HL-60 (cell line): ENCODE measurements around the gene ERGIC3.

Experiments
- CTCF ChIP-seq: IDR thresholded peaks from one replicate; pipeline ENCODE4 v1.5.1; 2011; ENCODE audit warnings: low read length, control low read depth, inconsistent platforms; ENCODE audit not compliant: insufficient read depth
- GABPA ChIP-seq: IDR thresholded peaks from 2 replicates; pipeline ENCODE4 v1.6.1; 2012; ENCODE audit warnings: low read depth
- POLR2AphosphoS5 ChIP-seq: IDR thresholded peaks from 2 replicates; pipeline ENCODE4 v1.6.1; 2012; ENCODE audit warnings: low read depth
- REST ChIP-seq: IDR thresholded peaks from 2 replicates; pipeline ENCODE4 v1.6.1; 2012; ENCODE audit warnings: low read depth; ENCODE audit not compliant: insufficient replicate concordance
- SPI1 ChIP-seq: IDR thresholded peaks from 2 replicates; pipeline ENCODE4 v1.6.1; 2012; ENCODE audit warnings: low read depth, mild to moderate bottlenecking, borderline replicate concordance

- TF ChIP-seq CTCF (no peak), GABPA (no peak), SPI1 (no peak), POLR2AphosphoS5 (no peak), REST (no peak)
Measured at GRCh38 chr20:35562541-35563110, 20.7 kb downstream of the ERGIC3 start.
